ENCODE results near the gene LTO1.
A peak's percentile ranks its signal among the peaks of the same experiment; 100 is the strongest.

The LTO1 gene

GRCh38 chr11:69677749-69678148 lies 2.6 kb upstream of the LTO1 start:
- no peak for DNase-seq (ENCODE audit: low spot score)

GRCh38 chr11:69674267-69674885 lies 777 bp downstream of the LTO1 start:
- DNase-seq (ENCODE audit: low spot score), result no peak

- DNase-seq (ENCODE audit: low spot score), result no peak
Measured at GRCh38 chr11:69671734-69672465, 3.3 kb downstream of the LTO1 start.

- DNase-seq (ENCODE audit: low spot score), result peak; percentile 88
Measured at GRCh38 chr11:69670158-69670845, 4.9 kb downstream of the LTO1 start.

- peak; percentile 14 for DNase-seq (ENCODE audit: low spot score)
Measured at GRCh38 chr11:69669486-69669885, 5.7 kb downstream of the LTO1 start.

- DNase-seq (ENCODE audit: low spot score), result peak; percentile 19
Measured at GRCh38 chr11:69667619-69668604, 7.2 kb downstream of the LTO1 start.

GRCh38 chr11:69666752-69667536 lies 8.2 kb downstream of the LTO1 start:
- peak; percentile 6 for DNase-seq (ENCODE audit: low spot score)

- DNase-seq (ENCODE audit: low spot score), result peak; percentile 6
Measured at GRCh38 chr11:69666261-69666660, 8.9 kb downstream of the LTO1 start.

GRCh38 chr11:69665669-69666068 lies 9.5 kb downstream of the LTO1 start:
- DNase-seq (ENCODE audit: low spot score), result no peak

GRCh38 chr11:69664901-69665300 lies 10.3 kb downstream of the LTO1 start:
- no peak for DNase-seq (ENCODE audit: low spot score)

GRCh38 chr11:69664103-69664775 lies 10.9 kb downstream of the LTO1 start:
- DNase-seq (ENCODE audit: low spot score), result peak; percentile 8

GRCh38 chr11:69663326-69663725 lies 11.8 kb downstream of the LTO1 start:
- DNase-seq (ENCODE audit: low spot score), result no peak

GRCh38 chr11:69662806-69663205 lies 12.3 kb downstream of the LTO1 start:
- no peak for DNase-seq (ENCODE audit: low spot score)

- DNase-seq (ENCODE audit: low spot score), result peak; percentile 34
Measured at GRCh38 chr11:69662021-69662698, 13.0 kb downstream of the LTO1 start.

GRCh38 chr11:69661413-69661715 lies 13.8 kb downstream of the LTO1 start:
- DNase-seq (ENCODE audit: low spot score), result peak; percentile 9

- DNase-seq (ENCODE audit: low spot score), result peak; percentile 10
Measured at GRCh38 chr11:69660001-69660500, 15.1 kb downstream of the LTO1 start.

- peak; percentile 12 for DNase-seq (ENCODE audit: low spot score)
Measured at GRCh38 chr11:69659591-69659990, 15.6 kb downstream of the LTO1 start.

- DNase-seq (ENCODE audit: low spot score), result peak; percentile 17
Measured at GRCh38 chr11:69658626-69659450, 16.3 kb downstream of the LTO1 start.
